Activated B cell treated with CpG ODN at 0.5 μM for 24 hours (primary cell): ENCODE results near the gene MACROD2. TPM values are rescaled to one million over a fixed set of nuclear protein-coding genes. Genes with fewer than 3 reads are reported as not detected.

Source experiments
- ATAC-seq: fragments of 200-7000 bp; cut with Tn5 transposase; one replicate; pipeline ENCODE4 v1.10.0; 2021; ENCODE audit warnings: low read depth, mild to moderate bottlenecking, moderate library complexity
- CTCF ChIA-PET: fragments of 350-600 bp; sonication (Branson Sonifier 250); formaldehyde crosslinking; loops from one replicate; lab custom pipeline; 2021; ENCODE audit warnings: antibody characterized with exemption; lab: Charles Lee
- POLR2A ChIA-PET: fragments of 350-600 bp; sonication (Branson Sonifier 250); formaldehyde crosslinking; loops from one replicate; lab custom pipeline; 2021; ENCODE audit warnings: antibody characterized with exemption; lab: Charles Lee
- DNase-seq: peaks from one replicate; pipeline ENCODE4 v3.0.0; 2022
- H3K27ac Mint-ChIP-seq: one replicate; pipeline ENCODE4 v1.8.0; 2020; ENCODE audit warnings: mixed read lengths
- H3K27me3 Mint-ChIP-seq: one replicate; pipeline ENCODE4 v1.8.0; 2021; ENCODE audit warnings: mixed read lengths
- H3K36me3 Mint-ChIP-seq: one replicate; pipeline ENCODE4 v1.8.0; 2021; ENCODE audit warnings: low read depth, mixed read lengths
- H3K4me1 Mint-ChIP-seq: one replicate; pipeline ENCODE4 v1.8.0; 2021; ENCODE audit warnings: mixed read lengths
- H3K4me3 Mint-ChIP-seq: one replicate; pipeline ENCODE4 v1.8.0; 2020; ENCODE audit warnings: mild to moderate bottlenecking, mixed read lengths
- H3K9me3 Mint-ChIP-seq: one replicate; pipeline ENCODE4 v1.8.0; 2020; ENCODE audit warnings: mixed read lengths
- CTCF ChIP-seq: fragments of 200-600 bp; IDR thresholded peaks from one replicate; pipeline ENCODE4 v1.8.0; 2022; ENCODE audit warnings: antibody characterized with exemption, mild to moderate bottlenecking
- intact Hi-C: fragments of 100-400 bp; cut with micrococcal nuclease; formaldehyde crosslinking; loops from one replicate; pipeline ENCODE4 v1.15.1; 2024
- total RNA-seq: library from RNA; stranded (reverse); gene quantifications from 2 replicates; pipeline ENCODE4 v1.2.3, GENCODE V29; 2022

The MACROD2 gene
- total RNA-seq, 1 donor from 2014 or later, result 55.1 TPM

- Mint-ChIP-seq H3K4me3 (no peak overlapping the region), H3K36me3 (no peaks in the 10 kb centered on the region), H3K4me1 (no peaks in the 10 kb centered on the region), H3K27me3 (no peaks in the 10 kb centered on the region), H3K27ac (no peak overlapping the region), H3K9me3 (no peaks in the 10 kb centered on the region)
- no peak for DNase-seq
- ChIA-PET POLR2A (no interaction called here), CTCF (no interaction called here)
- intact Hi-C loops, result no loop called here
- no peak for TF ChIP-seq CTCF
- ATAC-seq, result no peak
These were observed 1646.8 kb downstream of the MACROD2 start for GRCh38 chr20:15642109-15642508.

GRCh38 chr20:15642676-15643075, 1647.4 kb downstream of the MACROD2 start:
- no peak for ATAC-seq
- TF ChIP-seq CTCF, result no peak
- H3K4me1 Mint-ChIP-seq, result no peaks in the 10 kb centered on the region
- no peak overlapping the region for H3K4me3 Mint-ChIP-seq
- H3K27ac Mint-ChIP-seq, result no peak overlapping the region
- ChIA-PET POLR2A (no interaction called here), CTCF (no interaction called here)
- no peak for DNase-seq
- H3K27me3 Mint-ChIP-seq, result no peaks in the 10 kb centered on the region
- intact Hi-C loops, result no loop called here
- no peaks in the 10 kb centered on the region for H3K36me3 Mint-ChIP-seq
- H3K9me3 Mint-ChIP-seq, result no peaks in the 10 kb centered on the region

- ChIA-PET POLR2A (no interaction called here), CTCF (interaction anchor here (2.3 kb wide), 1 partner anchor 10 kb away, joined by 12 read pairs; no protein-coding TSS in a partner anchor)
- no peak overlapping the region for H3K27ac Mint-ChIP-seq
- H3K36me3 Mint-ChIP-seq, result no peaks in the 10 kb centered on the region
- intact Hi-C loops, result no loop called here
- no peak for ATAC-seq
- DNase-seq, result no peak
- no peaks in the 10 kb centered on the region for H3K4me1 Mint-ChIP-seq
- H3K4me3 Mint-ChIP-seq, result no peak overlapping the region
- H3K27me3 Mint-ChIP-seq, result no peaks in the 10 kb centered on the region
- H3K9me3 Mint-ChIP-seq, result no peaks in the 10 kb centered on the region
- TF ChIP-seq CTCF, result no peak
These were observed 1648.4 kb downstream of the MACROD2 start for GRCh38 chr20:15643713-15644112.

GRCh38 chr20:15645816-15646215, 1650.5 kb downstream of the MACROD2 start:
- Mint-ChIP-seq H3K4me3 (no peak overlapping the region), H3K9me3 (no peaks in the 10 kb centered on the region), H3K27ac (no peak overlapping the region), H3K36me3 (no peaks in the 10 kb centered on the region), H3K4me1 (no peaks in the 10 kb centered on the region), H3K27me3 (no peaks in the 10 kb centered on the region)
- CTCF ChIA-PET, result interaction anchor here (2.3 kb wide), 1 partner anchor 8 kb away, joined by 12 read pairs; no protein-coding TSS in a partner anchor
- DNase-seq, result no peak
- no peak for ATAC-seq
- intact Hi-C loops, result no loop called here
- no peak for TF ChIP-seq CTCF
- POLR2A ChIA-PET, result no interaction called here

GRCh38 chr20:15653396-15654207, 1658.3 kb downstream of the MACROD2 start:
- POLR2A ChIA-PET, result no interaction called here
- no peak overlapping the region for H3K4me3 Mint-ChIP-seq
- H3K4me1 Mint-ChIP-seq, result peaks cover 6% of the 10 kb centered on the region
- intact Hi-C loops, result loop anchor here (1.0 to 5.0 kb wide), 3 partner anchors 387 to 1316 kb away; partner anchors contain the start of gene FLRT3
- H3K27me3 Mint-ChIP-seq, result no peaks in the 10 kb centered on the region
- ATAC-seq (no peak), DNase-seq (no peak)
- H3K27ac Mint-ChIP-seq, result no peak overlapping the region
- no peak for TF ChIP-seq CTCF
- CTCF ChIA-PET, result interaction anchor here (0.6 to 2.0 kb wide), 14 partner anchors 9 to 1599 kb away, joined by 3 to 15 read pairs (median 3); partner anchors contain the start of gene FLRT3
- H3K36me3 Mint-ChIP-seq, result no peaks in the 10 kb centered on the region
- H3K9me3 Mint-ChIP-seq, result no peaks in the 10 kb centered on the region
